Right atrium auricular region (tissue), 2 donors: Measurements from ENCODE around the gene AP3D1. TPM values are rescaled to one million over a fixed set of nuclear protein-coding genes. Genes with fewer than 3 reads are reported as not detected.
A peak's percentile ranks its signal among the peaks of the same experiment; 100 is the strongest.

ENCODE experiments used
- DNase-seq: peaks from one replicate; pipeline ENCODE4 v3.0.0-alpha.2; 2019; ENCODE audit warnings: low spot score
- H3K27ac ChIP-seq, 2 donors: fragments of 200-600 bp; sonication (generic); 1 replicate in 1 of 2; 2 replicates in 1 of 2; pipeline ENCODE4 v1.5.1; 2016 to 2019
- H3K27me3 ChIP-seq, 2 donors: fragments of 200-600 bp; sonication (generic); one replicate each; pipeline versions ENCODE4 v1.5.1 to v1.6.0; 2017 to 2019
- H3K36me3 ChIP-seq: fragments of 200-600 bp; sonication (generic); one replicate; pipeline ENCODE4 v1.5.1; 2016
- H3K4me1 ChIP-seq, 2 donors: fragments of 200-600 bp; sonication (generic); one replicate each; pipeline versions ENCODE4 v1.5.1 to v1.6.0; 2017 to 2019
- H3K4me3 ChIP-seq, 2 donors: fragments of 200-600 bp; sonication (generic); 1 replicate in 1 of 2; 2 replicates in 1 of 2; pipeline ENCODE4 v1.5.1; 2017 to 2019; ENCODE audit warnings: mild to moderate bottlenecking in 1 of 2, moderate library complexity in 1 of 2
- H3K9me3 ChIP-seq, 2 donors: fragments of 200-600 bp; sonication (generic); one replicate each; pipeline ENCODE4 v1.5.1; 2019
- total RNA-seq, 2 donors: library from RNA; depleted of rRNA; stranded (reverse); fragments of >200 nt; gene quantifications; one replicate each; pipeline ENCODE4 v1.1.0, GENCODE V29; 2016
- TF ChIP-seq, protein P1 (sequence below), 2 donors: fragments of 200-600 bp; sonication (generic); IDR thresholded peaks; one replicate each; pipeline ENCODE4 v1.5.1; 2019; ENCODE audit warnings: antibody characterized with exemption in 2 of 2

AP3D1 gene
- total RNA-seq, 2 donors from 2014 or later = 82.7 to 95.8 TPM

DNA sequence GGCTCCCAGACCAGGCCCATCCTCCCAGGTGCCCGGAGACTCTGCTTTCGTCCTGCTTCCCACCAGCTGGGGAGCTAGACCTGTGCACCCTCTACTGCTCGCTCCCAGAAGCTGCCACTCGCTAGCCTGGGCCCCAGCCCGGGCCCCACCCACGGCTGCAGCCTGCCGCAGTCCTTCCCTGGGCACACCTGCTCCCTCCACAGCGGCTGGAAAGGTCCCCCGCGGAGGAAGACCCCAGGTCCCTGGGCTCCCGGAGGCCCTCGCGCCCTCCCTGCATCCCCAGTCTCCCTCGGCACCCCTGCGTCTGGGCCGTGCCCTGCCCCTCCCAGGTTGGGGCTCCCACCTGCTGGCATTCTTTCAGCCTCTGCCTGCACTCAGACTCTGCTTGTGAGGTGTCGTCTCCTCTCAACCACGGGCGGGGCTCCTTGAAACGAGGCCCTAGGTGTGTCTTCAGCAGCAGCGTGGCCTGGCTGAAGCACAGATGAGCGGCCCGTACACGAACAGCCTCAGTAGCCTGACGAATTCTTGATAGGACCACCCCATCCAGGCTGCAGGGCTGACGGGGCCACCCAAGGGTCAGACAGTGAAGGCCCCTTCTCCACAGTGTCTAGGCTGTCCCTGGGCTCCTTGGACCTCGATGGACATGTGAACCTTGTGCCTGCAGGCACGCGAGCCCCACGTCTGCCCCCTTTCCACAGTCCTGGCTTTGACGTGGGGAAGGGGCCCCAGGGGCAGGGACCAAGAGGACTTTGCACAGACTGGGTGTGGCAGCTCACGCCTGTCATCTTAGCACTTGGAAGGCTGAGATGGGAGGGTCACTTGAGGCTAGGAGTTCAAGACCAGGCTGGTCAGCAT is 40.3 kb upstream of the AP3D1 start:
- Histone ChIP-seq H3K36me3 (peaks cover 68% of the 10 kb centered on the region), H3K4me1 (peaks cover 0 to 39% of the 10 kb centered on the region in 2 donors), H3K27ac (no peak overlapping the region), H3K27me3 (no peaks in the 10 kb centered on the region), H3K4me3 (no peak overlapping the region), H3K9me3 (no peaks in the 10 kb centered on the region)
- DNase-seq = no peak
- TF ChIP-seq, protein P1, sequence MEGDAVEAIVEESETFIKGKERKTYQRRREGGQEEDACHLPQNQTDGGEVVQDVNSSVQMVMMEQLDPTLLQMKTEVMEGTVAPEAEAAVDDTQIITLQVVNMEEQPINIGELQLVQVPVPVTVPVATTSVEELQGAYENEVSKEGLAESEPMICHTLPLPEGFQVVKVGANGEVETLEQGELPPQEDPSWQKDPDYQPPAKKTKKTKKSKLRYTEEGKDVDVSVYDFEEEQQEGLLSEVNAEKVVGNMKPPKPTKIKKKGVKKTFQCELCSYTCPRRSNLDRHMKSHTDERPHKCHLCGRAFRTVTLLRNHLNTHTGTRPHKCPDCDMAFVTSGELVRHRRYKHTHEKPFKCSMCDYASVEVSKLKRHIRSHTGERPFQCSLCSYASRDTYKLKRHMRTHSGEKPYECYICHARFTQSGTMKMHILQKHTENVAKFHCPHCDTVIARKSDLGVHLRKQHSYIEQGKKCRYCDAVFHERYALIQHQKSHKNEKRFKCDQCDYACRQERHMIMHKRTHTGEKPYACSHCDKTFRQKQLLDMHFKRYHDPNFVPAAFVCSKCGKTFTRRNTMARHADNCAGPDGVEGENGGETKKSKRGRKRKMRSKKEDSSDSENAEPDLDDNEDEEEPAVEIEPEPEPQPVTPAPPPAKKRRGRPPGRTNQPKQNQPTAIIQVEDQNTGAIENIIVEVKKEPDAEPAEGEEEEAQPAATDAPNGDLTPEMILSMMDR (IDR thresholded peaks at IDR 0.05) = no peak

DNA sequence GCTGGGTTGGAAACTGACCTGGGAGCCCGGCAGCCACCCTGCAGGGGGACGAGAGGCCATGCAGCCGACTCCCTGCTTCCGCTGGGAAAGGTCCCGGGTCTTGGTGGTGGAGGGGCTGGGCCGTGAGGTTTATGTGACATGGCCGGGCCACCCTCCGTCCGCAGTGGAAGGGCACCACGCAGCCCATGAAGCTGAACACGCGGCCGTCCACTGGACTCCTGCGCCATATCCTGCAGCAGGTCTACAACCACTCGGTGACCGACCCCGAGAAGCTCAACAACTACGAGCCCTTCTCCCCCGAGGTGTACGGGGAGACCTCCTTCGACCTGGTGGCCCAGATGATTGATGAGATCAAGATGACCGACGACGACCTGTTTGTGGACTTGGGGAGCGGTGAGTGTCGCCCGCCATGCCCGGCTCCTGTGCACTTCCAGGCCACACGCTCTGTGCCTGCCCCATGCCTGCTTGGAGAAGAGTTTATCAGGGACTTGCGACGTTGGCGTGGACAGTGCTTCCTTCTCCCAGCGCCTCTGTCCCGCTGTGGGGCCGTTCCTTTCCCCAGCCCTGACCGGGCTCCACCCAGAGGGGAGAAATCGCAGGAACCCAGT is 39.6 kb upstream of the AP3D1 start:
- Histone ChIP-seq H3K4me3 (no peak overlapping the region), H3K9me3 (no peaks in the 10 kb centered on the region), H3K4me1 (peaks cover 0 to 46% of the 10 kb centered on the region in 2 donors), H3K27ac (peak overlapping the region in 1 of 2 donors; percentile 88), H3K36me3 (peaks cover 61% of the 10 kb centered on the region), H3K27me3 (no peaks in the 10 kb centered on the region)
- TF ChIP-seq, protein P1 (IDR thresholded peaks at IDR 0.05) = no peak
- no peak for DNase-seq

DNA sequence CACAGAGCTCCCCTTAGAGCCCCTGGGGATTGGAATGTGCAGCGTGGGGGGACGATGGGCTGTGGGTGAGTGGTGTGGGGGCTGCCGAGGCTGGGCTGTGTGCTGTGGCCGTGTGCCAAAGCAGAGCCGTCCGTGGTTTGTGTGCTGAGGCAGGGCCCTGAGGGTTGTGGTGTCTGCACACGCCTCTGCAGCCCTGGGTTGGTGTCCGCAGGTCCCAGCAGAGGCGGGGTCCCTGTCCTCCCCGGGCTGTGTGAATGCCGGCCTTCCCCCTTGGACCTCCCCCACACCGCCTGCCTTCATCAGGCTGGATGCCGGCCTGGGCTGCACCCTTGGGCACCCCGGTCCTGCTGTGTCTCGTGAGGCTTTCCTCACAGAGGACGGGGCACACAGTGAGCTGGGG is 38.5 kb upstream of the AP3D1 start:
- no peak for DNase-seq
- Histone ChIP-seq H3K9me3 (no peaks in the 10 kb centered on the region), H3K27me3 (no peaks in the 10 kb centered on the region), H3K4me3 (no peak overlapping the region), H3K27ac (peak overlapping the region; percentile 88 to 93), H3K36me3 (peaks cover 50% of the 10 kb centered on the region), H3K4me1 (peaks cover 0 to 57% of the 10 kb centered on the region in 2 donors)
- TF ChIP-seq, protein P1 (IDR thresholded peaks at IDR 0.05) = no peak

DNA sequence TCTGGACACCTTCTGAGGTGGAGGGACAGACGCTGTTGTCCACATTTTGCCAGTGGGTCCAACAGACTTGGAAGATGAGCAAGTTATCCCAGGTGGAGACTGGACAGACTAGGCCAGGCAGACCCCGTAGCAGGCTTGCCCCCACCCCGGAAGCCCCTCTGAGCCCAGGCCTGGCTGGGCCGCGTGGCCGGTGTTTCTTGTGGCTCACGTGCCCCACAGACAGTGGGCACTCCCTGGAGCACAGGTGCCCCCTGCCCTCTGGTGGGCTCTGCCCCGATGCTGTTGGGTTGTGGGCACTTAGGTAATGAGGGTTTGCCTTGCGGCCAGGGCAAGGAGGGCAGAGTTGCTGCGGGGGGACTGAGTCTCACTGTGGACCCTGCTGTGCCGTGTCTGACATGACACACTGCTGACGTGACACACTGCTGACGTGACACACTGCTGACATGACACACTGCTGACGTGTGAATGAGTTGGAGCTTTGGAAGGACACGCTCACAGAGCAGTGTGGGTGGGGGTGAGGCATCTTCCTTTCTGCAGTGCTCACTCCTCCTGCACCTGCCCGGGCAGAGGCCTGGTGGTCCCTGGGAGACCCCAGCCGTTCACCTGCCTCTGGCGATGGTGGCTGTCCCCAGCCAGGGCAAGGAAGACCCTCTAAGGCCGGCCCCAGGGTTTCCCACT is 37.5 kb upstream of the AP3D1 start:
- Histone ChIP-seq H3K4me1 (peaks cover 0 to 65% of the 10 kb centered on the region in 2 donors), H3K4me3 (no peak overlapping the region), H3K27me3 (no peaks in the 10 kb centered on the region), H3K27ac (peak overlapping the region; percentile 88 to 93), H3K9me3 (no peaks in the 10 kb centered on the region), H3K36me3 (peaks cover 40% of the 10 kb centered on the region)
- TF ChIP-seq, protein P1 (IDR thresholded peaks at IDR 0.05) = no peak
- DNase-seq = no peak

DNA sequence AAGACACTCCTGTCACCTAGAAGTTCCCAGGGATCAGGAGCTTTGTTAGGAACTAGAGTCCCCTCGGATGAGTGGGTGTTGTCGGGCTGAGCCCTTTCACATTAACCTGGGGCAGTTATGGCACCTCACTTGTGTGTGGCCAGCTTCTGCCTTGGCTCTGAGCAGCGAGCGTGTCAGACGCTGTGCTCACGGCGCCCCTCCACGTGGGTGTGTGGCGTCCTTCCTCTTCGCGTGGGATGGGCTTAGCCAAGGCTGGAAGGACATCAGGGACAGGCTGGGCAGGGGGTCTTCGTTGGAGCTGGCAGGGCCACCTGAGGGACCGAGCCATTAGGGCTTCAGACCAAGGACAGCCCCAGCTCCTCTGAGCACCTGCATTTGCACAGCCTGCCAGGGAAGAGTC is 35.8 kb upstream of the AP3D1 start:
- DNase-seq = no peak
- H3K4me3 ChIP-seq = no peak overlapping the region
- peaks cover 0 to 65% of the 10 kb centered on the region in 2 donors for H3K4me1 ChIP-seq
- no peaks in the 10 kb centered on the region for H3K9me3 ChIP-seq
- H3K27me3 ChIP-seq = no peaks in the 10 kb centered on the region
- peak overlapping the region; percentile 88 to 93 for H3K27ac ChIP-seq
- H3K36me3 ChIP-seq = peaks cover 46% of the 10 kb centered on the region
- TF ChIP-seq, protein P1 (IDR thresholded peaks at IDR 0.05) = no peak
